Subcutaneous adipose tissue (tissue), 4 donors: ENCODE data around the gene SLC44A1. TPM values are rescaled to one million over a fixed set of nuclear protein-coding genes. Genes with fewer than 3 reads are reported as not detected.

ENCODE experiments used
- CTCF ChIP-seq: fragments of 450-650 bp; IDR thresholded peaks from one replicate; pipeline ENCODE4 v1.5.1; 2016; ENCODE audit warnings: low read depth, mild to moderate bottlenecking, control low read depth, antibody characterized with exemption, moderate library complexity
- total RNA-seq, 4 donors: library from RNA; depleted of rRNA; stranded (reverse); fragments of >200 nt; gene quantifications; one replicate each; pipeline ENCODE4 v1.1.0, GENCODE V29; 2016

The SLC44A1 gene
- total RNA-seq, 4 donors from 2014 or later = 48.2 to 85.5 (median 53.4) TPM

GRCh38 chr9:105275111-105275510, 30.7 kb downstream of the SLC44A1 start:
- TF ChIP-seq CTCF = no peak

GRCh38 chr9:105275938-105276337, 31.5 kb downstream of the SLC44A1 start:
- no peak for TF ChIP-seq CTCF

GRCh38 chr9:105278751-105279150, 34.3 kb downstream of the SLC44A1 start:
- no peak for TF ChIP-seq CTCF

GRCh38 chr9:105280691-105281090, 36.2 kb downstream of the SLC44A1 start:
- no peak for TF ChIP-seq CTCF

GRCh38 chr9:105281272-105281671, 36.8 kb downstream of the SLC44A1 start:
- no peak for TF ChIP-seq CTCF

- TF ChIP-seq CTCF = no peak
Measured at GRCh38 chr9:105281926-105282325, 37.5 kb downstream of the SLC44A1 start.

GRCh38 chr9:105282870-105283621, 38.6 kb downstream of the SLC44A1 start:
- no peak for TF ChIP-seq CTCF
